SJSA1 (cell line): ENCODE data around the gene FCRL6. TPM values are rescaled to one million over a fixed set of nuclear protein-coding genes. Genes with fewer than 3 reads are reported as not detected.

ENCODE experiments used
- DNase-seq, 2 experiments: peaks; one replicate each; pipeline ENCODE4 v3.0.0-alpha.2; 2015 to 2020; ENCODE audit warnings: low spot score in 2 of 2, low read depth in 1 of 2
- H3K27ac ChIP-seq: fragments of 250-450 bp; sonication (Bioruptor Pico); 2 replicates; pipeline ENCODE4 v1.5.1; 2020; ENCODE audit warnings: mild to moderate bottlenecking, moderate library complexity
- H3K27me3 ChIP-seq: fragments of 250-450 bp; sonication (Bioruptor Pico); replicated peaks from 2 replicates; pipeline ENCODE4 v1.5.1; 2020; ENCODE audit warnings: mild to moderate bottlenecking, moderate library complexity
- H3K36me3 ChIP-seq: fragments of 250-450 bp; sonication (Bioruptor Pico); 2 replicates; pipeline ENCODE4 v1.5.1; 2020; ENCODE audit warnings: mild to moderate bottlenecking
- H3K4me1 ChIP-seq: fragments of 250-450 bp; sonication (Bioruptor Pico); replicated peaks from 2 replicates; pipeline ENCODE4 v1.6.1; 2021; ENCODE audit warnings: mild to moderate bottlenecking
- H3K4me3 ChIP-seq: fragments of 250-450 bp; sonication (Bioruptor Pico); 2 replicates; pipeline ENCODE4 v1.5.1; 2020; ENCODE audit warnings: mild to moderate bottlenecking
- H3K9me3 ChIP-seq: fragments of 250-450 bp; sonication (Bioruptor Pico); replicated peaks from 2 replicates; pipeline ENCODE4 v1.5.1; 2020; ENCODE audit warnings: mild to moderate bottlenecking
- total RNA-seq: library from RNA; depleted of rRNA; stranded (reverse); fragments of >200 nt; shearing (Covaris generic); gene quantifications from 2 replicates; pipeline ENCODE4 v1.2.3, GENCODE V29; 2014

FCRL6 gene
- total RNA-seq, 1 experiment from 2014 or later, result not detected

- no peak overlapping the region for H3K4me3 ChIP-seq
- no peaks in the 10 kb centered on the region for H3K4me1 ChIP-seq
- no peaks in the 10 kb centered on the region for H3K36me3 ChIP-seq
Measured at GRCh38 chr1:159831412-159832141, 29.4 kb downstream of the FCRL6 start.

GRCh38 chr1:159832309-159832708, 30.1 kb downstream of the FCRL6 start:
- Histone ChIP-seq H3K4me1 (no peaks in the 10 kb centered on the region), H3K9me3 (no peaks in the 10 kb centered on the region), H3K27ac (no peak overlapping the region), H3K27me3 (no peaks in the 10 kb centered on the region), H3K4me3 (no peak overlapping the region), H3K36me3 (no peaks in the 10 kb centered on the region)
- no peak for DNase-seq

More at GRCh38 chr1:159831412-159832141, 29.4 kb downstream of the FCRL6 start:
- no peaks in the 10 kb centered on the region for H3K9me3 ChIP-seq
- no peak overlapping the region for H3K27ac ChIP-seq
- DNase-seq, result no peak
- H3K27me3 ChIP-seq, result no peaks in the 10 kb centered on the region

GRCh38 chr1:159835356-159835755, 33.2 kb downstream of the FCRL6 start:
- no peak for DNase-seq
- no peak overlapping the region for H3K4me3 ChIP-seq
- no peaks in the 10 kb centered on the region for H3K36me3 ChIP-seq
- no peak overlapping the region for H3K27ac ChIP-seq
- H3K27me3 ChIP-seq, result no peaks in the 10 kb centered on the region
- H3K9me3 ChIP-seq, result no peaks in the 10 kb centered on the region
- no peaks in the 10 kb centered on the region for H3K4me1 ChIP-seq

- no peaks in the 10 kb centered on the region for H3K9me3 ChIP-seq
- DNase-seq, result no peak
Measured at GRCh38 chr1:159835862-159836525, 33.8 kb downstream of the FCRL6 start.

GRCh38 chr1:159838715-159839114, 36.6 kb downstream of the FCRL6 start:
- no peaks in the 10 kb centered on the region for H3K27me3 ChIP-seq
- no peak for DNase-seq

More at GRCh38 chr1:159835862-159836525, 33.8 kb downstream of the FCRL6 start:
- Histone ChIP-seq H3K27ac (no peak overlapping the region), H3K4me1 (no peaks in the 10 kb centered on the region), H3K27me3 (no peaks in the 10 kb centered on the region), H3K36me3 (no peaks in the 10 kb centered on the region), H3K4me3 (no peak overlapping the region)

GRCh38 chr1:159839116-159839849, 37.1 kb downstream of the FCRL6 start:
- Histone ChIP-seq H3K27me3 (no peaks in the 10 kb centered on the region), H3K27ac (no peak overlapping the region), H3K4me3 (no peak overlapping the region), H3K9me3 (no peaks in the 10 kb centered on the region), H3K36me3 (no peaks in the 10 kb centered on the region), H3K4me1 (no peaks in the 10 kb centered on the region)
- no peak for DNase-seq

More at GRCh38 chr1:159838715-159839114, 36.6 kb downstream of the FCRL6 start:
- Histone ChIP-seq H3K4me3 (no peak overlapping the region), H3K27ac (no peak overlapping the region), H3K9me3 (no peaks in the 10 kb centered on the region), H3K4me1 (no peaks in the 10 kb centered on the region), H3K36me3 (no peaks in the 10 kb centered on the region)

GRCh38 chr1:159841749-159842148, 39.6 kb downstream of the FCRL6 start:
- Histone ChIP-seq H3K4me1 (no peaks in the 10 kb centered on the region), H3K4me3 (no peak overlapping the region), H3K36me3 (no peaks in the 10 kb centered on the region), H3K9me3 (no peaks in the 10 kb centered on the region), H3K27me3 (no peaks in the 10 kb centered on the region), H3K27ac (no peak overlapping the region)
- no peak for DNase-seq

GRCh38 chr1:159843459-159843858, 41.3 kb downstream of the FCRL6 start:
- Histone ChIP-seq H3K36me3 (no peaks in the 10 kb centered on the region), H3K27ac (no peak overlapping the region), H3K9me3 (0 out of 2 replicates have a peak, but pooled peaks cover under 1% of the 10 kb centered on the region), H3K4me3 (no peak overlapping the region), H3K27me3 (no peaks in the 10 kb centered on the region), H3K4me1 (peaks cover under 1% of the 10 kb centered on the region)
- DNase-seq, result no peak

- Histone ChIP-seq H3K4me3 (no peak overlapping the region), H3K4me1 (peaks cover 19% of the 10 kb centered on the region), H3K36me3 (no peaks in the 10 kb centered on the region), H3K27me3 (no peaks in the 10 kb centered on the region), H3K27ac (no peak overlapping the region), H3K9me3 (0 out of 2 replicates have a peak, but pooled peaks cover 3% of the 10 kb centered on the region)
- DNase-seq, result no peak
Measured at GRCh38 chr1:159845751-159846629, 43.8 kb downstream of the FCRL6 start.

GRCh38 chr1:159847231-159847630, 45.1 kb downstream of the FCRL6 start:
- H3K4me1 ChIP-seq, result peaks cover 19% of the 10 kb centered on the region
- H3K27ac ChIP-seq, result no peak overlapping the region
- H3K27me3 ChIP-seq, result no peaks in the 10 kb centered on the region
- DNase-seq, result no peak
- no peak overlapping the region for H3K4me3 ChIP-seq
- H3K9me3 ChIP-seq, result 0 out of 2 replicates have a peak, but pooled peaks cover 3% of the 10 kb centered on the region
- H3K36me3 ChIP-seq, result no peaks in the 10 kb centered on the region

- Histone ChIP-seq H3K36me3 (no peaks in the 10 kb centered on the region), H3K27me3 (no peaks in the 10 kb centered on the region), H3K4me3 (no peak overlapping the region), H3K9me3 (0 out of 2 replicates have a peak, but pooled peaks cover 3% of the 10 kb centered on the region), H3K27ac (peak overlapping the region; percentile 44; the same call in 1 of the 2 replicates), H3K4me1 (peaks cover 23% of the 10 kb centered on the region)
- DNase-seq, result no peak
Measured at GRCh38 chr1:159848326-159848725, 46.2 kb downstream of the FCRL6 start.

GRCh38 chr1:159849626-159850366, 47.6 kb downstream of the FCRL6 start:
- Histone ChIP-seq H3K9me3 (0 out of 2 replicates have a peak, but pooled peaks cover 3% of the 10 kb centered on the region), H3K36me3 (no peaks in the 10 kb centered on the region), H3K4me3 (no peak overlapping the region), H3K27me3 (no peaks in the 10 kb centered on the region), H3K4me1 (peaks cover 32% of the 10 kb centered on the region), H3K27ac (peak overlapping the region; percentile 72)
- peak in 1 of 2 experiments; percentile 30 for DNase-seq
